AG04450 (cell line): ENCODE measurements around the gene PPM1D. TPM values are rescaled to one million over a fixed set of nuclear protein-coding genes. Genes with fewer than 3 reads are reported as not detected.
"Not testable (repeated sequence)": the region's sequence is repeated elsewhere in the genome, so short reads cannot be mapped to it uniquely, and the experiment has no call there.

ENCODE experiments used
- CTCF ChIA-PET: fragments of 300-600, 350-600 bp; formaldehyde crosslinking; extraction: SDS; loops from one replicate; lab custom pipeline; 2022; ENCODE audit warnings: antibody characterized with exemption, inconsistent platforms; lab: Charles Lee
- POLR2A ChIA-PET: fragments of 350-600 bp; formaldehyde crosslinking; extraction: SDS; loops from one replicate; lab custom pipeline; 2021; ENCODE audit warnings: antibody characterized with exemption, inconsistent platforms; lab: Yijun Ruan, JAX
- DNase-seq: peaks from one replicate; pipeline ENCODE4 v3.0.0-alpha.2; 2011; ENCODE audit warnings: low read depth, low spot score
- H3K27ac ChIP-seq: one replicate; pipeline ENCODE4 v1.5.1; 2012; ENCODE audit warnings: low read depth, low read length, control low read depth
- H3K27me3 ChIP-seq: one replicate; pipeline ENCODE4 v1.6.0; 2012; ENCODE audit warnings: low read length; ENCODE audit not compliant: control insufficient read depth, insufficient read depth
- H3K4me3 ChIP-seq: 2 replicates; pipeline ENCODE4 v1.5.1; 2011; ENCODE audit warnings: mild to moderate bottlenecking, low read depth, low read length, control low read depth
- H3K9me3 ChIP-seq: 2 replicates; pipeline ENCODE4 v1.5.1; 2012; ENCODE audit warnings: low read length; ENCODE audit not compliant: control insufficient read depth, insufficient read depth
- polyA plus RNA-seq: library from polyadenylated mRNA; depleted of rRNA; stranded (reverse); fragments of >200 nt; gene quantifications from 2 replicates; pipeline ENCODE4 v1.2.3, GENCODE V29; 2011
- TF ChIP-seq, protein P1 (sequence below): IDR thresholded peaks from 2 replicates; pipeline ENCODE4 v1.5.1; 2011; ENCODE audit warnings: low read depth, low read length, control low read depth, inconsistent platforms

The PPM1D gene
- polyA plus RNA-seq, 1 experiment: 12.2 TPM

DNA sequence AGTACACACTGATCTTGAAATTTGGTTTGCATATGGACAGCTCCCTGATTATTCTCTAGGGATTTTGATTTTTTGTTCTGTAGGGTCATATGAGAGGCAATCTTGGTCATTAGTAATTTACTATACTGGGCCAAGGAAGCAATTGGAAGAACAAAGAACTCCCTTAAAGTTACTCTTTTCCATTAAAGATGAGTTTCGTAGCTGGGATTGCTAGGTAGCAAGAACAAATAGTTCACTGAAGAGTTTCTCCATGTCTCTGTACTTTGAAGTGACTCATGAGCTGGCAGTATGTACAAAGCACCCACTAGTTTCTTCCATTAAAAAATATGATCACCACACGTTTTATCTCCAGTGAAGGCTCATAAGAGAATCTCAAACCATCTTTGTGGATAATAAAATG lies 71.5 kb downstream of the PPM1D start:
- ChIA-PET CTCF (no interaction called here), POLR2A (no interaction called here)
- no peak for DNase-seq
- no peaks in the 10 kb centered on the region; the same call in 1 of the 2 replicates for H3K9me3 ChIP-seq
- H3K27me3 ChIP-seq: no peaks in the 10 kb centered on the region
- H3K4me3 ChIP-seq: no peak overlapping the region
- H3K27ac ChIP-seq: no peak overlapping the region
- TF ChIP-seq, protein P1, sequence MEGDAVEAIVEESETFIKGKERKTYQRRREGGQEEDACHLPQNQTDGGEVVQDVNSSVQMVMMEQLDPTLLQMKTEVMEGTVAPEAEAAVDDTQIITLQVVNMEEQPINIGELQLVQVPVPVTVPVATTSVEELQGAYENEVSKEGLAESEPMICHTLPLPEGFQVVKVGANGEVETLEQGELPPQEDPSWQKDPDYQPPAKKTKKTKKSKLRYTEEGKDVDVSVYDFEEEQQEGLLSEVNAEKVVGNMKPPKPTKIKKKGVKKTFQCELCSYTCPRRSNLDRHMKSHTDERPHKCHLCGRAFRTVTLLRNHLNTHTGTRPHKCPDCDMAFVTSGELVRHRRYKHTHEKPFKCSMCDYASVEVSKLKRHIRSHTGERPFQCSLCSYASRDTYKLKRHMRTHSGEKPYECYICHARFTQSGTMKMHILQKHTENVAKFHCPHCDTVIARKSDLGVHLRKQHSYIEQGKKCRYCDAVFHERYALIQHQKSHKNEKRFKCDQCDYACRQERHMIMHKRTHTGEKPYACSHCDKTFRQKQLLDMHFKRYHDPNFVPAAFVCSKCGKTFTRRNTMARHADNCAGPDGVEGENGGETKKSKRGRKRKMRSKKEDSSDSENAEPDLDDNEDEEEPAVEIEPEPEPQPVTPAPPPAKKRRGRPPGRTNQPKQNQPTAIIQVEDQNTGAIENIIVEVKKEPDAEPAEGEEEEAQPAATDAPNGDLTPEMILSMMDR: no peak

DNA sequence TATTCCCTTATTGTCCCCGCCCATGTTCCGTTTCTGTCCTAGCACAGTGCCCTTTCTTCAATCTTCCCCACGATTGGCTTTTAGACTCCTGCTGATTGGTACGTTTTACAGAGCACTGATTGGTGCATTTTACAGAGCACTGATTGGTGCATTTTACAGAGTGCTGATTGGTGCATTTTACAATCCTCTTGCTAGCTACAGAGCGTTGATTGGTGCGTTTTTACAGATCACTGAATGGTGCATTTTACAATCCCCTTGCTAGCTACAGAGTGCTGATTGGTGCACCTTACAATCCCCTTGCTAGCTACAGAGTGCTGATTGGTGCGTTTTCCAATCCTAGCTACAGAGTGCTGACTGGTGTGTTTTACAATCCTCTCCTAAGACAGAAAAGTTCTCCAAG lies 74.6 kb downstream of the PPM1D start:
- H3K4me3 ChIP-seq, POLR2A ChIA-PET, H3K27me3 ChIP-seq, H3K27ac ChIP-seq, H3K9me3 ChIP-seq, DNase-seq, CTCF ChIA-PET: not testable (repeated sequence)

- Histone ChIP-seq H3K27ac (no peak overlapping the region), H3K4me3 (no peak overlapping the region), H3K9me3 (no peaks in the 10 kb centered on the region; the same call in 1 of the 2 replicates), H3K27me3 (no peaks in the 10 kb centered on the region)
- DNase-seq: no peak
- ChIA-PET POLR2A (no interaction called here), CTCF (no interaction called here)
- TF ChIP-seq, protein P1: no peak
Observed at GRCh38 chr17:60675997-60676396, 76.0 kb downstream of the PPM1D start.

DNA sequence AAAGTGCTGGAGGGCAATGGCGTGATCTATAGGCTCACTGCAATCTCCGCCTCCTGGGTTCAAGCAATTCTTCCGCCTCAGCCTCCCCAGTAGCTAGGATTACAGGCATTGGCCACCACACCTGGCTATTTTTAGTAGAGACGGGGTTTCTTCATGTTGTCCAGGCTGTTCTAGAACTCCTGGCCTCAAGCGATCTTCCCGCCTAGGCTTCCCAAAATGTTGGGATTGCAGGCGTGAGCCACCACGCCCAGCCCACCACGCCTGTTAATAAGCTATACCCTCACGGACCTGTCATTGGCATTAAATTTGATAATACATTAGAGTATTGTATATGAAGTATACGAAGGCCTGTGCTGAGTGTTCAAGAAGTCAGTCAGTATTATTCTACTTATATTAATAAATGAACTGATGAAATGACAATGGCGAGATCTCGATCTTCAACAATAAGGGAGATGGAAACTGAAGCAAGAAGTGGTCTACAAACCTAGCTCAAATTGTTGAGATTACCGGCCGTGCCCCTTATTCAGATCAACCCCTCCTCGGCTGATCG lies 76.8 kb downstream of the PPM1D start:
- Histone ChIP-seq H3K9me3 (no peaks in the 10 kb centered on the region; the same call in 1 of the 2 replicates), H3K4me3 (peak overlapping the region; percentile 89), H3K27ac (peak overlapping the region; percentile 21), H3K27me3 (no peaks in the 10 kb centered on the region)
- CTCF ChIA-PET: interaction anchor here (0.9 kb wide), 1 partner anchor 325 kb away, joined by 3 read pairs; no protein-coding TSS in a partner anchor
- POLR2A ChIA-PET: interaction anchor here (0.6 to 1.1 kb wide), 4 partner anchors 29 to 1216 kb away, joined by 3 to 6 read pairs (median 3); partner anchors contain the start of gene PPM1D
- TF ChIP-seq, protein P1: no peak
- no peak for DNase-seq

DNA sequence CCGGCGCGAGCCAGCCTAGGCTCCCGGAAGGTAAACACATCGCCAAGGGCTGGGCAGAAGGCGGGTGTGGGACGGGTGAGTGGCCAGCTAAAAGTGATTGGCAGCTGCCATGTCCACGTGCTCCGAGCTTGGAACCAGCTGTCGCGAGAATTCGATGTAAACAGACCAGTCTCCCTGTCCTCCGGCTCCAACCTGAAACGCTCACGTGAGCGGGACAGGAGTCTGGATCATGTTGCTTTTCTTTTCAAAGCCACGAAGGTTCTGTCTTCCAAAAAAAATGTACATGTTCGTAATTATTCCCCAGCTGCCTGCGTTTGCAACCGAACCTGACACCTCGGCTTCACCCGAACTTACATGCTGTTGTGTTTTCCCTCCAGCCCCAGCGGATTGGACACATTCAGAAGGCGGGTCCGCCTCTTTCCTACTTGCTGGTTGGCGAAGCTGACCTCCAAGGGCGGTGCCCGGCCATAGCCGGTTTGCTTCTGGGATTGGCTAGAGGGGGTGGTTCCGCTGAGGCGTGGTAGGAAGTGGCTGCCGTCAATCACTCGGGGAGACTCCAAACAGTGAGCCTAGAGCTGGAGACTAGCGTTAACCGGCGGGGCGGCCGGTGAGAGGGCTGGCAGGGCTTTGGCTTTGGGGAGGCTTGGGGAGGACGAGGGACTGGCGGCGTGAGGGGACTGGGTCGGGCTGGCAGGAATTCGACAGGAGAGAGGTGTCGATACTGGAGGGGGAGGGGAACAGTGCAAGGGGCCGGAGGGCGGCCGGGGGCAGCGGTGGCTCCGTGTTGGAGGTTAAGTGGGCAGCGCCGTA lies 77.5 kb downstream of the PPM1D start, which contains the start of gene BCAS3:
Gene BCAS3 (plus strand): TSS at position 544 of the 810 bp plus-strand sequence.
- ChIA-PET CTCF (interaction anchor here (0.9 kb wide), 1 partner anchor 324 kb away, joined by 3 read pairs; no protein-coding TSS in a partner anchor), POLR2A (interaction anchor here (0.5 to 1.1 kb wide), 6 partner anchors 29 to 1215 kb away, joined by 3 to 6 read pairs (median 3); partner anchors contain the start of gene PPM1D)
- Histone ChIP-seq H3K9me3 (no peaks in the 10 kb centered on the region; the same call in 1 of the 2 replicates), H3K27ac (peak within 1 kb of the TSS; percentile 61), H3K27me3 (no peaks in the 10 kb centered on the region), H3K4me3 (peak within 1 kb of the TSS; percentile 89)
- peak; percentile 98 for DNase-seq
- TF ChIP-seq, protein P1: no peak
